Hematopoietic multipotent progenitor cell treated with erythropoietin and hydrocortisone succinate and interleukin-3 and kit ligand, for 15 days (in vitro differentiated cells): ENCODE data around the gene THRB.
"Not testable (repeated sequence)": the region's sequence is repeated elsewhere in the genome, so short reads cannot be mapped to it uniquely, and the experiment has no call there.

ENCODE experiments used
- DNase-seq: peaks from one replicate; pipeline ENCODE4 v3.0.0-alpha.2; 2015; ENCODE audit warnings: low spot score

Gene THRB

GRCh38 chr3:24401090-24401810, 93.4 kb downstream of the THRB start:
- DNase-seq = no peak

- no peak for DNase-seq
Observed at GRCh38 chr3:24400450-24400849, 94.2 kb downstream of the THRB start.

DNA sequence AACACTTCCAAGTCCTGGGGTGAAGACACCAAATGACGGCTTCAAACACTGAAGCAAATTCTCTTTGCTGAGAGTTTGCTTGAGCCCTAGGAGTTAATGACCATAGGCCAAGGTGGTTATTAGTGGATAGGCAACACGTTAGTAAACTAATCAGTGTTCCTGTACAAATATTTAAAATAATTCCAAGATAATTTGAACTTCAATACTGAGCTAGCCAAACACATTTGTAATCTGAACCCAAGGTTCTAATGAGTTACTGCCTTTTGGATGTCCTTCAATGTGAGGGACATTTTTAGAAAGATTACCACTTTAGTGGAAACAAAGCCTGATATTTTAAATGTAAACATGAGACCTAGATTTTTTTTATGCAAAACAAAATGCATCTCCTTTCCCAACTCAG, 94.6 kb downstream of the THRB start:
- DNase-seq = no peak

- DNase-seq = no peak
Observed at GRCh38 chr3:24399614-24400013, 95.0 kb downstream of the THRB start.

GRCh38 chr3:24398712-24399111, 95.9 kb downstream of the THRB start:
- DNase-seq = not testable (repeated sequence)

DNA sequence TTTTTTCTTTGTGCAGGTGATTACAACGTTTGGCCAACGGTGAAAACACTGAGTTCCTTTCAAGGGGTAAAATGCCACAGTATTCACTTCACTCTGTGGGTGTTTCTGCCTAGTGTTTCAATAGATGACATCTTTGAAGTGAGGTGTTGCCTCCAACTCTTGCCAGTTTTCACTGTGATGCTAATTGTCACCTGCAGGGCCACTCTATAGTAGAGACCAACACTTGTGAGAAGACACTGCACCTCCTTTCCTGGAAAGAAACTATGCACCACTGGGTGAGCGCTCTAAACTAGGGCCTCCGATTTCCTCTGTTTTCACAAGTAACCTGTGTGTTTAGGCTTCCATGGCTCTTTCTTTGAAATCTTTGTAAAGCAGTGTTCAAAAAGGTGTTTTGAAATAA, 98.3 kb downstream of the THRB start:
- DNase-seq = no peak

DNA sequence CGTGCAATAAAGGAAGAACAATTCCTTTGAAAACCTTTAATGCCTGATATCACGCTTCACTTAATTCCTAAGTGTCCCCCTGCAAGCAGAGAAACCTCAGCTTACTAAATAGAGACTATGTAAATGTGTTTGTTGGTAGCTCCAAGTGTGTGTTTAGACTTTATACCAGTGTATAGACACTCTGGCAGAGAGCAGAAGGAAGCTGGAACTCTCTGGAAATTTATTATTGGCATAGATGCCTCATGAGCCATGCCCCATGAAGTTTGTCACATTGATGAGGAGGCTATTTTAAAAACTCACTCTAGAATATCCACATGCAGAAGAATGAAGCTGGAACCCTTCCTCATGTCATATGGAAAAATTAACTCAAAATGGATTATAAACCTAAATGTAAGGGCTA, 99.9 kb downstream of the THRB start:
- no peak for DNase-seq

- no peak for DNase-seq
Observed at GRCh38 chr3:24393316-24393715, 101.3 kb downstream of the THRB start.

- DNase-seq = no peak
Observed at GRCh38 chr3:24390169-24391130, 104.2 kb downstream of the THRB start.

DNA sequence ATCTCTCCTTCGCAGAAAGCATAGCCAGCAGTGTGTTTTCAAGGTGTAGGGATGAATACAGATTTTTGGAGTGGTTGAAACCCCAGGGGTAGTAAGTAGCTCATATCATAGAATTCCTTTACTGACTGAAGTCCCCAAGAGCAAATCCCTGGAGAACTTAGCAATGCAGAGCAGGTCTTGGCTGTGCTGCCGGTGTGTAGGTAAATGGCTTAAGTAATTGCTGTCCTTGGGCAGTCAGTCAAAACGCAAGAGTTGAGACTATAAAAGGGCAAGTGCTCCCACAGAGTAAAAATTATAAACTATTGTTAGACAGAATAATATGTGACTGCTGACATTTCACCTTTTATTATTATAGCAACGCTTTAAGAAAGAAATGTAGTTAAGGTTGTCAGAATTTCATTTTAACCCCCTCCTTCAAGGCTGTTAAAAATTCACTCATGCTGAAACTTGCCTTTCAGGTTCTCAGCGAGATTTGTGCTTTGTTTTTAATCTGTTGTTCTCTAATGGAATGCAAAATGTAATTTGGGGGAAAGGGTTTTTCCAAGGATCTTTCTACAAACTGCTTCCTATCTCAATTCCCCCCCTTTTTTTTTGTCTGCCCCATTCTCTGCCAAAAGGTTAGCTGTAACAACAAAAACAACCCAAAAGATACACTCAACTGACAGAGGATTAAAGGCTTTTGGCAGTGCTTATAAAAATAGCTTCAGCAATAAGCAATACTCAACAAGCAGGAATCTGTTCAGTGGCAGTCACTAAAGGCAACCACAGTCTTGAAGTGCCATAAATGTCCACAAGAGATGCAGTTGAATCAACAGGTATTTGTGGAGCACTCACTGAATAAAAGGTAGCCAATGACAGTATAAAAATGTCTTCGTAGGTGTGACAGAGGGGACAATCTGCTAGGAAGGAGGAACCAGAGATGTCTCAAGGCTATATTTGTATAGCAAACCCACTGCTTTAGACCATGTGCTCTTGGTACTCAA, 105.3 kb downstream of the THRB start:
- DNase-seq = no peak

DNA sequence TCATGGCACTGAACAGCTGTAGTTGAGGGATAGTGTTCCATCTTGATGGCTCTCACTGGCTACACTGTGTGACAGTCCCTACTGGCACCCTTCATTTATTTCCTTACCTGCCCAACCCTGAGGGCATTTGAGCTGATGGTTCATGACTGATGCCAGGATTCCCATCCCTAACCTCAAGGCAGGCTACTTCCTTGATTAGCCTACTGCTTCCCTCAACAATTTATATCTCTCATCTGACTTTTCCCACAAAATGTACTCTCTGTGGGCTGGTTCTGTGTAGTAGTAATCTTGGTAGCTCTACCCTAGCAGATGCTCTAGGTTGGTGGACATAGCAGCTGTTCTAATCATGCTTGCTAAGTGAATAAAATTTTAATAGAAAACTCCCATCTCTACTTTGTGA, 106.0 kb downstream of the THRB start:
- no peak for DNase-seq

- no peak for DNase-seq
Observed at GRCh38 chr3:24388159-24388558, 106.5 kb downstream of the THRB start.

DNA sequence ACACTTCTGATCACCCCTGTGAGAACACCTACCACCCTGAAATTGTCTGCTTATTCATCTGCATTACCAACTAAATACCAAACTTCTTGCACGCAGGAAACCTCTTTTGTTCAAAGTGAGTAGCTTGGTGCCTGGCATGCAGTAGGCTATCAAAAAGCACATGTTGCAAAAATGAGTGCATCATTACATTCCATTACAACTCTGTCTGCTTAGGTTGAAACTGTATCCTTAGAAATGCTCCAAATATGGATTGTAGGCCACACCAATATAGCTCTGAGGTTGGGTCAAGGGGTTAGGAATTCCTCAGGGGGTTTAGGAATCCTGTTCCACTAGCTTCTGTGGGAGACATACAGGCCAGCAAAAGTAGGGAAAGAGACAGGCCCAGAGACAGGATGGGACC, 107.2 kb downstream of the THRB start:
- DNase-seq = no peak

- DNase-seq = no peak
Observed at GRCh38 chr3:24387000-24387399, 107.7 kb downstream of the THRB start.

- DNase-seq = no peak
Observed at GRCh38 chr3:24386458-24386857, 108.2 kb downstream of the THRB start.

GRCh38 chr3:24385012-24385615, 109.5 kb downstream of the THRB start:
- DNase-seq = no peak

DNA sequence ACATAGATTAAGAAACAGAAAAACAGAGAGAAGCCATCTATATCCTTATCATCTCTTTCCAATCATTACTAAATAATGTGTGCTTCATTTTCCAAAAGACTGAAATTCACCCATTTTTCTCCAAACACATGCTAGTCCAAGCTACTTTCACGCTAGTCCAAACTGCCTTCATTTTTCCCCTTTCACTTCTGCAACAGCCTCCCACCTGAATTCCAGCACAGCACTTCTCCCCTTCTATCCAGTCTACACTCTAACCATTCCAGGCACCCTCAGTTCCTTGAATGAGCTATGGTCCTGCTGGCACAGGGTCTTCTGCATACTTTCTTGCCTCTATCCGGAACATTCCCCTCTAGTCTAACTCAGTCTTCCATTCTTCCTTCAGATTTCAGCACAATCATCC, 112.0 kb downstream of the THRB start:
- DNase-seq = no peak

- no peak for DNase-seq
Observed at GRCh38 chr3:24379936-24380335, 114.7 kb downstream of the THRB start.

GRCh38 chr3:24378313-24378712, 116.3 kb downstream of the THRB start:
- DNase-seq = no peak

- no peak for DNase-seq
Observed at GRCh38 chr3:24377218-24377993, 117.2 kb downstream of the THRB start.

DNA sequence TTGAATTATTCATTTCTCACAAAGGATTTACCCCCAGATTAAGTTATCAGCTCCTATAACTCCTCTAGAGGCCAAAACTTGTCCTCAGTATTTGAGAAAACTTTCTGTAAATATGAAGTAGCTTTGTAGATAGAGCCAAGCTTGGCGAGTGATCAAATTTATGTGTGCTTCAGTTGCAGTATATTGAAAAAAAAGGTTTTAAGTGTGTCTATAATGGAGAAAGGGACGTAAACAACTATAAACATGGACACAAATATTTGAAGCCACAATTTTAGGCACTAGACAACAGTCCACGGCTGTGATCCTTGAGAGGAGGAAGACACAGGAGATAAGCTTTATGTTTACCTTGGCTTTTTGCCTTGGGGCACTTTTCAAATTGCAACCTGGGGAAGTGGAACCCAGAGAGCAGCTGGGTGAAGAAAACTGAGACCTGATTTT, 118.7 kb downstream of the THRB start:
- peak; percentile 3 for DNase-seq
